ENCODE data around the gene FAM181A.

FAM181A gene

DNA sequence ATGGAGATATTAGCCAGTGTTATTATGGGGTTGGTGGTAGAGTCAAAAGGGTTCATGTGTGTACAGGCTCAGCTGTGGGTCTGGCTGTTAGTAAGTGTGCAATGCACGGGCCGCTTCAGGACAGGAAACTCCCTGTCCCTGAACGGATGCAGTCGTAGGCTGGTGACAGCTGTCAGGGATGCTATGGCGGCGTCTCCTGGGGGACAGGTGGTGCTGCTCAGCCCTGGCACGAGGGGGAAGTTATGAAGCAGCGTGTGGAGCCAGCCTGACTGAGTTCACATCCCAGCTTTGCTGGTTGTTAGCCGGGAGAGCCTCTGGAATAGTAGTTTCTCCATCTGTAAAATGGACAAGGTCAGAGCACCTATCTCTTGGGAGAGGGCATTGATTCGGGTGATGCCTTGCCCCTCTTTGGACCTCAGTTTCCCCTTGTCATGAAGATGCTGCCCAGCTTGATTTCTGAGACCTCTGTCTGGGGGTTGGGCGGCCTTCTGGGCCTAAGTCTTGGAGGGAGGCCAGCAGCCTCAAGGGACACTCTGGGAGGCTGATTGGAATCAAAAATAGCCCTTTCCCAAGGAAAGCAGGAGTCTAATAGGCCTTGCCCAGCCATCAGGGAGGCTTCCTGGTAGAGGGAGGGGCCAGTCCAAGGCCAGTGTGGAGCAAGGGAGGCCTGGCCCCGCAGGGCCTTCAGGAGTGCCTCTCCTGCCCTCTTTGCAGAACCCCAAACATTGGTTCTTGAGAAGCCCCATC is 42.1 kb downstream of the FAM181A start:
- Histone ChIP-seq H2BK5ac (ENCODE audit: low read depth, low read length, poor library complexity) (no peak overlapping the region), H4K8ac (ENCODE audit: low read depth, low read length) (no peak overlapping the region), H3K4me3 (ENCODE audit: low read depth, low read length) (no peak overlapping the region), H2BK120ac (ENCODE audit: insufficient read depth, low read length, poor library complexity) (no peak overlapping the region), H3K9me3 (ENCODE audit: insufficient read depth, low read depth, low read length) (no peaks in the 10 kb centered on the region), H3K23ac (ENCODE audit: low read length) (no peak overlapping the region), H3K79me2 (ENCODE audit: control insufficient read depth, insufficient read depth, low read length, poor library complexity) (no peaks in the 10 kb centered on the region), H3K14ac (ENCODE audit: low read length) (no peak overlapping the region), H3K4me2 (ENCODE audit: low read length) (no peak overlapping the region), H3K9ac (ENCODE audit: low read length) (no peak overlapping the region), H3K27me3 (ENCODE audit: insufficient read depth, low read length) (no peaks in the 10 kb centered on the region), H2AK5ac (ENCODE audit: low read length) (no peak overlapping the region), H2AFZ (ENCODE audit: insufficient read depth, low read length, poor library complexity) (no peak overlapping the region), H3K4ac (ENCODE audit: low read depth, low read length) (no peak overlapping the region), H2BK12ac (ENCODE audit: low read length) (no peak overlapping the region), H3K79me1 (ENCODE audit: low read length) (no peaks in the 10 kb centered on the region), H3K4me1 (ENCODE audit: control insufficient read depth in 1 of 2, insufficient read depth in 2 of 2, low read length in 2 of 2) (no peaks in the 10 kb centered on the region), H3K27ac (ENCODE audit: low read depth, low read length) (no peak overlapping the region), H4K91ac (ENCODE audit: low read depth, low read length) (no peak overlapping the region), H3K36me3 (ENCODE audit: control insufficient read depth in 1 of 2, insufficient read depth in 2 of 2, low read length in 2 of 2) (no peaks in the 10 kb centered on the region), H3K18ac (ENCODE audit: low read length) (no peak overlapping the region), H4K12ac (ENCODE audit: low read depth, low read length) (no peak overlapping the region)
- no CpG with 5 or more reads among the region's 12 CpGs for WGBS (ENCODE audit: extremely low coverage, insufficient coverage, insufficient read length)
- DNase-seq, result no peak

DNA sequence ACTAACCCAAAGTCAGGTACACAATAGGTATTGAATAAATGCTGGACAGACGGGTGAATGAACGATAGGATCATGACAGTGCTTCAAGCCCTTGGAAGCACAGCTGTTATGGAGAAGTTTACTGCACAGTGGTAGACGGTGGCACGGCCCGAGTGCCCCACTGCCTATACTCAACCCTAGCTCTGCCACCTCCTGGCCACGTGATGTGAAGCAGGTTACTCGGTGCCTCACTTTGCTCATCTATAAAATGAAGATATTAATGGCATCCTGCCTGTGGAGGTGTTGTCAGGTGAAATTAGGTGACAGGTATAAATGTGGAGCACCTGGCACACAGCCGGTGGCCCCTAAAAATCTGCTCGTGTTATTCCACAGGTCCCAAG is 43.4 kb downstream of the FAM181A start:
- Histone ChIP-seq H2AFZ (ENCODE audit: insufficient read depth, low read length, poor library complexity) (no peak overlapping the region), H3K79me1 (ENCODE audit: low read length) (no peaks in the 10 kb centered on the region), H4K91ac (ENCODE audit: low read depth, low read length) (no peak overlapping the region), H4K8ac (ENCODE audit: low read depth, low read length) (no peak overlapping the region), H2BK120ac (ENCODE audit: insufficient read depth, low read length, poor library complexity) (no peak overlapping the region), H3K27me3 (ENCODE audit: insufficient read depth, low read length) (no peaks in the 10 kb centered on the region), H3K14ac (ENCODE audit: low read length) (no peak overlapping the region), H3K79me2 (ENCODE audit: control insufficient read depth, insufficient read depth, low read length, poor library complexity) (no peaks in the 10 kb centered on the region), H3K4ac (ENCODE audit: low read depth, low read length) (no peak overlapping the region), H4K12ac (ENCODE audit: low read depth, low read length) (no peak overlapping the region), H3K9me3 (ENCODE audit: insufficient read depth, low read depth, low read length) (no peaks in the 10 kb centered on the region), H2BK12ac (ENCODE audit: low read length) (no peak overlapping the region), H2AK5ac (ENCODE audit: low read length) (no peak overlapping the region), H2BK5ac (ENCODE audit: low read depth, low read length, poor library complexity) (no peak overlapping the region), H3K23ac (ENCODE audit: low read length) (no peak overlapping the region), H3K27ac (ENCODE audit: low read depth, low read length) (no peak overlapping the region), H3K4me3 (ENCODE audit: low read depth, low read length) (no peak overlapping the region), H3K9ac (ENCODE audit: low read length) (no peak overlapping the region), H3K18ac (ENCODE audit: low read length) (no peak overlapping the region), H3K36me3 (ENCODE audit: control insufficient read depth in 1 of 2, insufficient read depth in 2 of 2, low read length in 2 of 2) (no peaks in the 10 kb centered on the region), H3K4me1 (ENCODE audit: control insufficient read depth in 1 of 2, insufficient read depth in 2 of 2, low read length in 2 of 2) (no peaks in the 10 kb centered on the region), H3K4me2 (ENCODE audit: low read length) (no peak overlapping the region)
- no peak for DNase-seq
- WGBS (ENCODE audit: extremely low coverage, insufficient coverage, insufficient read length), result no CpG with 5 or more reads among the region's 9 CpGs

DNA sequence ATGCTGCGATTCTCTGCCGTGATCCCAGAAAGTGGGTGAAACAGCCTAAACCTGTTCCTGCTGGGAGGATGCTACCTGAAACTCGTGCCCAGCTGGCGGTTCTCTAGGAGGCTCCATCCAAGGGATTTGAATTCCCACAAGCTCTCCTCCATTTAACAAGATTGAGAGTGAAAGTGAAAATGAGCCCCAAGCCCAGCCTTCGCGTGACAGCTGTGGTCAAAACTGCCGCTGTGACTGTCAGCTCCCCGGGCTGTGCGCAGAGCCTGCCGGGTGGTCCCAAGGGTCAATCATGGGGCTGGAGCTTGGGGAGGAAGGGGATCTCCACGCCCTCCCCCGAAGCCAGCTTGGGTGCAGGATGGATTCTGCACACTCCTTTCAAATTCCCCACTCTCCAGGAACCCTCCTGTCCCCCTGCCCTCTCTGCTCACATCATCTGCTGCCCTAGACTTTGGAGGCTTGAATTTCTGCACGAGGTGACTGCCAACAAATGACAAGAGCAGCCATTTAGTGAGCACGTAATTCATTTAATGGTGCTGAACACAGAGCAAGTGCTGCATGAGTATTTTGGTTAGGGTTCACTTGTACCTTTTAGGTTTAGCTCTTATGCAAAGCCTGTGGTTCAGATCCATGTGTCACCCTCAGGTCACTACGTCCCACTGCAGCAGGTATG is 44.0 kb downstream of the FAM181A start:
- H2BK120ac ChIP-seq (ENCODE audit: insufficient read depth, low read length, poor library complexity), result no peak overlapping the region
- no peaks in the 10 kb centered on the region for H3K4me1 ChIP-seq (ENCODE audit: control insufficient read depth in 1 of 2, insufficient read depth in 2 of 2, low read length in 2 of 2)
- H2AFZ ChIP-seq (ENCODE audit: insufficient read depth, low read length, poor library complexity), result no peak overlapping the region
- H3K36me3 ChIP-seq (ENCODE audit: control insufficient read depth in 1 of 2, insufficient read depth in 2 of 2, low read length in 2 of 2), result no peaks in the 10 kb centered on the region
- no peak overlapping the region for H2BK5ac ChIP-seq (ENCODE audit: low read depth, low read length, poor library complexity)
- no peak overlapping the region for H3K23ac ChIP-seq (ENCODE audit: low read length)
- no peak overlapping the region for H3K18ac ChIP-seq (ENCODE audit: low read length)
- no peak overlapping the region for H3K4me3 ChIP-seq (ENCODE audit: low read depth, low read length)
- WGBS (ENCODE audit: extremely low coverage, insufficient coverage, insufficient read length), result no CpG with 5 or more reads among the region's 15 CpGs
- no peak overlapping the region for H3K27ac ChIP-seq (ENCODE audit: low read depth, low read length)
- no peak overlapping the region for H2AK5ac ChIP-seq (ENCODE audit: low read length)
- no peak overlapping the region for H3K4ac ChIP-seq (ENCODE audit: low read depth, low read length)
- H4K12ac ChIP-seq (ENCODE audit: low read depth, low read length), result no peak overlapping the region
- H3K4me2 ChIP-seq (ENCODE audit: low read length), result no peak overlapping the region
- H3K27me3 ChIP-seq (ENCODE audit: insufficient read depth, low read length), result no peaks in the 10 kb centered on the region
- H4K91ac ChIP-seq (ENCODE audit: low read depth, low read length), result no peak overlapping the region
- H3K9me3 ChIP-seq (ENCODE audit: insufficient read depth, low read depth, low read length), result no peaks in the 10 kb centered on the region
- no peak overlapping the region for H3K9ac ChIP-seq (ENCODE audit: low read length)
- H3K14ac ChIP-seq (ENCODE audit: low read length), result no peak overlapping the region
- DNase-seq, result peak in 1 of 2 donors; percentile 15
- H3K79me1 ChIP-seq (ENCODE audit: low read length), result no peaks in the 10 kb centered on the region
- H4K8ac ChIP-seq (ENCODE audit: low read depth, low read length), result no peak overlapping the region
- no peaks in the 10 kb centered on the region for H3K79me2 ChIP-seq (ENCODE audit: control insufficient read depth, insufficient read depth, low read length, poor library complexity)
- no peak overlapping the region for H2BK12ac ChIP-seq (ENCODE audit: low read length)

DNA sequence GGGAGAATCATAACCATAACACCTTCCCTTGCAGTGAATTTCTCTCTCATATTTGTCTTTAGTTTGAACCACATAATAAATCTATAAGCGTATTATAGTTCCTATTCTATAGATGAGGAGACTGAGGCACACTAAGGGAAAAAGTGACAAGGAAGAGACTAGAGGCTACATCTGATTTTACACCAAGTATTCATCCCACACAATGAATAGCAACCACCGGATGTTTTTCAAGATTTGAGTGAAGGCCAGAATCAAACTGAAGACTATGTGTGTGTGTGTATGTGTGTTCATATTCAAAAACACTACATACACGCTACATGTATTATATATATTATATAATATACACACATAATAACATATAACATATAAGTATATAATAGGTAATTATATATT is 44.5 kb downstream of the FAM181A start:
- H3K4ac ChIP-seq (ENCODE audit: low read depth, low read length), result no peak overlapping the region
- no peak overlapping the region for H3K23ac ChIP-seq (ENCODE audit: low read length)
- H3K27ac ChIP-seq (ENCODE audit: low read depth, low read length), result no peak overlapping the region
- no CpG with 5 or more reads among the region's 3 CpGs for WGBS (ENCODE audit: extremely low coverage, insufficient coverage, insufficient read length)
- no peaks in the 10 kb centered on the region for H3K79me1 ChIP-seq (ENCODE audit: low read length)
- no peak overlapping the region for H2BK120ac ChIP-seq (ENCODE audit: insufficient read depth, low read length, poor library complexity)
- no peaks in the 10 kb centered on the region for H3K4me1 ChIP-seq (ENCODE audit: control insufficient read depth in 1 of 2, insufficient read depth in 2 of 2, low read length in 2 of 2)
- no peak overlapping the region for H3K4me2 ChIP-seq (ENCODE audit: low read length)
- no peak overlapping the region for H2AFZ ChIP-seq (ENCODE audit: insufficient read depth, low read length, poor library complexity)
- no peak overlapping the region for H3K14ac ChIP-seq (ENCODE audit: low read length)
- no peak overlapping the region for H4K91ac ChIP-seq (ENCODE audit: low read depth, low read length)
- H3K36me3 ChIP-seq (ENCODE audit: control insufficient read depth in 1 of 2, insufficient read depth in 2 of 2, low read length in 2 of 2), result no peaks in the 10 kb centered on the region
- no peak overlapping the region for H3K18ac ChIP-seq (ENCODE audit: low read length)
- H3K4me3 ChIP-seq (ENCODE audit: low read depth, low read length), result no peak overlapping the region
- H2BK5ac ChIP-seq (ENCODE audit: low read depth, low read length, poor library complexity), result no peak overlapping the region
- no peak overlapping the region for H4K12ac ChIP-seq (ENCODE audit: low read depth, low read length)
- H3K9me3 ChIP-seq (ENCODE audit: insufficient read depth, low read depth, low read length), result no peaks in the 10 kb centered on the region
- H3K27me3 ChIP-seq (ENCODE audit: insufficient read depth, low read length), result no peaks in the 10 kb centered on the region
- no peak overlapping the region for H3K9ac ChIP-seq (ENCODE audit: low read length)
- no peak overlapping the region for H2BK12ac ChIP-seq (ENCODE audit: low read length)
- no peak for DNase-seq
- H3K79me2 ChIP-seq (ENCODE audit: control insufficient read depth, insufficient read depth, low read length, poor library complexity), result no peaks in the 10 kb centered on the region
- no peak overlapping the region for H2AK5ac ChIP-seq (ENCODE audit: low read length)
- H4K8ac ChIP-seq (ENCODE audit: low read depth, low read length), result no peak overlapping the region

Data from trophoblast cell (in vitro differentiated cells and primary cell).